ENCODE results near the gene XPO4.
"Not testable (repeated sequence)": the region's sequence is repeated elsewhere in the genome, so short reads cannot be mapped to it uniquely, and the experiment has no call there.

The XPO4 gene

GRCh38 chr13:20870829-20871228 lies 31.7 kb downstream of the XPO4 start:
- no peak for DNase-seq (ENCODE audit: low spot score)
- in situ Hi-C loops (cut with MboI; ENCODE audit: low pct_unique_long_range_greater_than_20kb, low sequenced_read_pairs, unreplicated experiment), result no loop called here
- no peak for TF ChIP-seq CTCF (IDR thresholded peaks at IDR 0.05; ENCODE audit: extremely low read depth, insufficient read depth, missing control alignments)

DNA sequence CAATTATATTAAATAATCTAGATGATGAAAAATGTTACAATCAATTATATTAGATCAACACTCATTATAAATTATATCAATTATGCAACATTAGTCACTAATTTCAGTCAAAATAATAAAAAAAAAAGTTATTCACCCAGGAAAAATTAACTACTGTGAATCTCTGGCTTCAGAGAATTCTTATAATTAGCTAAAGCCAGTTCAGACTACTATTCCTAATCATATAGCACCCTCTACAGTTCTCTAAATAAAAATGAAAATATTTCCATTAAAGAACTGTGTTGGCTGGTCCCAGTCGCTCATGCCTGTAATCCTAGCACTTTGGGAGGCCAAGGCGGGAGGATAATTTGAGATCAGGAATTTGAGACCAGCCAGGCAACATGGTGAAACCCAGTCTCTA lies 33.0 kb downstream of the XPO4 start:
- in situ Hi-C loops (cut with MboI; ENCODE audit: low pct_unique_long_range_greater_than_20kb, low sequenced_read_pairs, unreplicated experiment), result no loop called here
- no peak for TF ChIP-seq CTCF (IDR thresholded peaks at IDR 0.05; ENCODE audit: extremely low read depth, insufficient read depth, missing control alignments)

GRCh38 chr13:20867408-20867807 lies 35.1 kb downstream of the XPO4 start:
- DNase-seq (ENCODE audit: low spot score), result no peak
- in situ Hi-C loops (cut with MboI; ENCODE audit: low pct_unique_long_range_greater_than_20kb, low sequenced_read_pairs, unreplicated experiment), result no loop called here
- no peak for TF ChIP-seq CTCF (IDR thresholded peaks at IDR 0.05; ENCODE audit: extremely low read depth, insufficient read depth, missing control alignments)

More for the DNA sequence above, 33.0 kb downstream of the XPO4 start:
- DNase-seq (ENCODE audit: low spot score), result no peak

DNA sequence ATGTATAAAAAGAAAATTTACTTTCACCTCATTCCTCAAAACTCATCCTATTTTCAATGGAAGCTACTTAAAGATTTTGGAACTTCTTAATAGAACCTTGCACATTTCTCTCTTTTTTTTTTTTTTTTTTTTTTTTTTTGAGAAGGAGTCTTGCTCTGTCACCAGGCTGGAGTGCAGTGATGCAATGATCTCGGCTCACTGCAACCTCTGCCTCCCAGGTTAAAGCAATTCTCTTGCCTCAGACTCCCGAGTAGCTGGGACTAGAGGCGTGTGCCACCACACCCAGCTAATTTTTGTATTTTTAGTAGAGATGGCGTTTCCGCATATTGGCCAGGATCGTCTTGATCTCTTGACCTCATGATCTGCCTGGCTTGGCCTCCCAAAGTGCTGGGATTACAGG lies 40.9 kb downstream of the XPO4 start:
- in situ Hi-C loops (cut with MboI; ENCODE audit: low pct_unique_long_range_greater_than_20kb, low sequenced_read_pairs, unreplicated experiment); DNase-seq (ENCODE audit: low spot score): not testable (repeated sequence)

DNA sequence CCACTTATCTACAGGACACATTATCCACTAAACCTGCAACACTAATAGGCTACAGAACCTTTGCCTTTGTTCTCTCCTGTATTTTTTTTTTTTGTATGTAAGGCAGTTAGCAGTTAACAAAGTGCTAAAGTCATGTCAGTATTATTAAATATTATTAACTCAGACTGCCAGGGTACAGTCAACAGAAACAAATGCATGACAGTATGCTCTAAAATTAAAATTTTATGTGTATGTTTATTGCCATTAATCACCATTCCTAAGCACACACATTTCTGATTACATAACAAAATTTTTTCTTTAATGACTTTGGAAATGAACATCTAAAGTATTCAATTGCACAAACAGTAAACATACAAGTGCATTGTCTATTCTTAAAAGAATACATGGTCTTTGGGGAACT lies 41.7 kb downstream of the XPO4 start:
- in situ Hi-C loops (cut with MboI; ENCODE audit: low pct_unique_long_range_greater_than_20kb, low sequenced_read_pairs, unreplicated experiment), result no loop called here
- TF ChIP-seq CTCF (IDR thresholded peaks at IDR 0.05; ENCODE audit: extremely low read depth, insufficient read depth, missing control alignments), result no peak
- DNase-seq (ENCODE audit: low spot score), result no peak

GRCh38 chr13:20856650-20857049 lies 45.9 kb downstream of the XPO4 start:
- TF ChIP-seq CTCF (IDR thresholded peaks at IDR 0.05; ENCODE audit: extremely low read depth, insufficient read depth, missing control alignments), result no peak
- DNase-seq (ENCODE audit: low spot score), result no peak
- in situ Hi-C loops (cut with MboI; ENCODE audit: low pct_unique_long_range_greater_than_20kb, low sequenced_read_pairs, unreplicated experiment), result no loop called here

DNA sequence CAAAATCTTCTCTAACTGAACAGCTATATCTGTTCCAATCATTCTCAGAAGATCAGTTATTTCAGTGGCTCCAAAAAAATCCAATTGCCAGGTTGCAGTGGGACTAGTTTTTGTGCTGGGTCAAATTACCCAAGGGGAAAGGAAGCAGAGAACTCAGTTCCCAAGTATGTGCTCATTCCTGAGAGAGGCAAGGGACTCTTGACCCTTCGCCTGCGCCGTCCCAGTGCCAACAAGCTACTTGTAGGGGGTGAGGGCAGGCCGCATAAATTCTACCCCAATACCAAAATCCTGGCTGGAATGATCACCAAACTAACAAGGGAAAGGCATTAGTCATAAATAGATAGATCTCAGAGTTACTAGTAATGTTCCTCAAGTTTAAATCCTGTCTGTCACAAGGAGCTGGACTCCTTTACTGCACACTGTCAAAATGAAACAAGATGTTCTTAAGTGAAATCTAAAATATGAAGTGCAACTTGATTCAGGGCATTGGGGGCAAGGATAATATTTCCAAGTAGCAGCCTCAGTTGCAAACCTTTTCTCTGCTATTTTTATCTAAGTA lies 50.6 kb downstream of the XPO4 start:
- in situ Hi-C loops (cut with MboI; ENCODE audit: low pct_unique_long_range_greater_than_20kb, low sequenced_read_pairs, unreplicated experiment), result no loop called here
- no peak for TF ChIP-seq CTCF (IDR thresholded peaks at IDR 0.05; ENCODE audit: extremely low read depth, insufficient read depth, missing control alignments)
- DNase-seq (ENCODE audit: low spot score), result no peak

Data from GM13977 (cell line).